ENCODE results near the gene TBCEL.
"Not testable (repeated sequence)": the region's sequence is repeated elsewhere in the genome, so short reads cannot be mapped to it uniquely, and the experiment has no call there.

Gene TBCEL

GRCh38 chr11:121023848-121024751 lies at the start of gene TBCEL:
TBCEL (plus strand) TSS chr11:121024102; CDS start chr11:121045691, 21,589 bp downstream.
- DNase-seq (ENCODE audit: low read depth) = peak; percentile 69

GRCh38 chr11:120974466-120974865 lies 49.4 kb upstream of the TBCEL start:
- no peak for DNase-seq (ENCODE audit: low read depth)

DNA sequence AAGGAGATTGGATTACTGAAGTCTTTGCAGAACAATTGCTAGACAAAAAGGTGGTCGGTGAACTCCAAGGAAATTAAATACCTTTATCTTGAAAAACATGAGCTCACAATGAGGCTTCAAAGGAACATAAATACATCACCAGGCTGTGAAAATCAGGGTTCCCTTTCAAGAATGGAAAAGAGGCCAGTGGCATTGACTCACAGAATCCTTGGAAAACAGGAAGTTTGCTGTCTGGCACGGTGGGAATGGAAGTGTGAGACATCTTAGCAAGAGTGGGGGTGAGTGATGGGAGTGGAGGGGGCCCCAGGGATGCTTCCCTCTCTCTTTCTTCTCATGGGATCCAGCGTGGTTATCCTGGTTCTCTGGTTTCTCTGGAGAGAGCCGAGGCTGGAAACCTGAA lies 48.9 kb upstream of the TBCEL start:
- no peak for DNase-seq (ENCODE audit: low read depth)

DNA sequence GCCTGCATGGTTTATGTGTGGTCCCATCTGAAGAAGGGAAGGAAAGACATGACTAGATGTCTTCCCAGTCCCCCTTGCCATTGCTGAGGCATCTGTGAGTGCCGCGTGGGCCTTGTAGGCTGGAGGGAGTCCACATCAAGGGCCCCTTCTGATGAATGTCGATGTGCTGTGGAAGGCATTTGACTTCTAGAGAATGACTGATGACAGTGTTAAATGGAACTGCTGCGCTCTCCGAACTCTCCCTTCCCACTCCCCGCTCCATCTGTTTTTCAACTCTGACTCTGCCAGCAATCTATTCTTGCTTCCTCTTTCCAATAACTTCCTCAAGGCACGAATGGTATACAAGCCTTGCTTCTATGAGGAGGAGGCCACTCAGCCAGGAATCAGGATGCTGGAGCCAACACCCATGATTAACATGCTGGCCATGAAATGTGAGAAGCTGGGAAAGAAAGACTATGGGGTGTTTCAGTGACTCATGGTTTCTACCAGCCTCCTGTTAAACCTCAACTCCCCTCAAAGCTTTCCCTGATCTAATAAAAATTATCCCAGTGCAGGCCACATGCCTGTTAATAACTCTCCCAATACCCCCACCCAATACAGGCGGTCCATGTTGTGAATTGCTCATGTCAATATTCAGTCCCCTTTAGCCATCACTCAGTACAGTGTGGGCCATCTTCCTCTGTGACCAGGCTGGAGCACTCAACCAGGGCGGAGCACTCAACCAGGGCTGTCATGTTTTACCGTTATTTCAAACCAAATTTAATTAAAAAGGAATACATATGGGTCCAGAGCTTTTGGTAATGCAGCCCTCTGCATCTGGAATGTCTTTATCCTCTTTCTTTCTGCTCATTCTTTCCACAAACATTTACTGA lies 46.4 kb upstream of the TBCEL start:
- peak; percentile 33 for DNase-seq (ENCODE audit: low read depth)

DNA sequence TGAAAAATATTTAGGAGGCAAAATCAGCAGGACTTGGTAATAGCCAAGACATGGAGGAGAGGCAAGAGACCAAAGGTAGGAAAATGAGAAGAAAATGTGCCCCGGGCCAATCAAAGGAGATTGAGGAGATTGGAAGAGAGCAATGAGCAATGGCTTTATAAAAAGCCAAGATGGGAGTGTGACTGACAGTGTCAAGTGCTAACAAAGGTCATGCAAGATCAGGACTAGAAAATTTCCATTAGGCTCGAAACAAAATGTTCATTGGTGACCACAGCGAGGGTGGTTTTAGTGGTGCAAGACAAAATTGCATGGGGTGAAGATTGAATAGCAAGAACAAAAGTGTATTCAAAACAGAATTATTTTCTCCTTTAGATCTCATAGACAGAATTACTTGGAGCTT lies 45.2 kb upstream of the TBCEL start:
- DNase-seq (ENCODE audit: low read depth) = no peak

- DNase-seq (ENCODE audit: low read depth) = no peak
These were observed 38.0 kb upstream of the TBCEL start for GRCh38 chr11:120985718-120986569.

- no peak for DNase-seq (ENCODE audit: low read depth)
These were observed 35.3 kb upstream of the TBCEL start for GRCh38 chr11:120988603-120989002.

GRCh38 chr11:120991830-120992686 lies 31.8 kb upstream of the TBCEL start:
- no peak for DNase-seq (ENCODE audit: low read depth)

- no peak for DNase-seq (ENCODE audit: low read depth)
These were observed 29.6 kb upstream of the TBCEL start for GRCh38 chr11:120994091-120994859.

DNA sequence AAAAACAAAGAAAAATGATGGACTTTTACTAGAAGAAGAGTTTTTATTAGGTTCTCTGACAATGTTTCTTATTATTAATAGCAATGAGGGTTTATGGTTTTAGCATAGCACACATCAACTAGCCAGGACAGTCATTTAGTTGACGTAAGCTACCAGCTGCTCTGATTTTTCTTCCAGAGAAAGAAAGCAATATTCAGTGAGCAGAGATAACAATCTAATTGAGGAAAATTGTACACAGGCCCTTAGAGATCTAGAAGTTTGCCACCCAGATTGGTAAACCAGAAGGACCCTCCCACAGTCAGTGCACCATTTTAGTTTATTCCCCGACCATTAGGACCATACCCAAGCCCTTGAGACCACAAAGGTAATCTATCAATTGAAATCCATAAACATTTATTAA lies 28.7 kb upstream of the TBCEL start:
- DNase-seq (ENCODE audit: low read depth) = no peak

GRCh38 chr11:120996973-120997372 lies 26.9 kb upstream of the TBCEL start:
- DNase-seq (ENCODE audit: low read depth) = no peak

DNA sequence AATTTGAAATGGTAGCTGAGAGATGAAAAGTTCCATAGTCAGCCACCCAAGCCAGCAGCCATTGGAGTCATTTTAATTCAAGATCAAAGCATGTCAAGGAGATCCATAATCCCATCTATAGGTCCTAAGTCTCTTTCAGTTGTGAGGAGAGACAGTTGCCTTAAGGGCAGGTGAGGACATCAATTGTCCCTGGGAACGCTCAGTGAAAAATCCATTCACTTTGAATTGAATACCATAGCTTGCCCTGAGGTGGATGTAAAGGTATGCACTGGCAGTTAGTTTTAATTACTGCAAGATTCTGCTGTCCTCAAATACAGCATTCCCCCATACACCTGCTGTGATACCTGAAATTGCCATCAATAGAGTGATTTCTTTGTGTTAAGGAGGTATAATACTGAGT lies 25.3 kb upstream of the TBCEL start:
- DNase-seq (ENCODE audit: low read depth) = no peak

GRCh38 chr11:121004206-121004840 lies 19.6 kb upstream of the TBCEL start:
- DNase-seq (ENCODE audit: low read depth) = no peak

DNA sequence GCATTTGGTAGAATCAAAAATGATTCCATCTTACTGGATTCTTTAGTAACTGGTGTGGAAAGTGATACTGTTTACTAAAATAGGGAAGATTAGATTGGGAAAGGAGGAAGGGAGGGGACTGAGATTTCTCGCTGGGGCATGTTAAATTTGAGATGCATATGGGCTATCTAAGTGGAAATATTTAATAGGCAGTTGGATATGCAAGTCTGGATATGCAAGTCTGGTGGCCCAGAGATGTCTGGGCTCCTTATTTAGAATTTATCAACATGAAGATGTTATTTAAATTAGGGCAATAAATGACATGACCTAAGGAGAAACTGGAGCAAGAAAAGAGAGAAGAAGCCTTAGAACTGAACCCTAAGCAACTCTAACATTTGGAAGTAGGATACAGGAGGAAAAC lies 17.0 kb upstream of the TBCEL start:
- no peak for DNase-seq (ENCODE audit: low read depth)

DNA sequence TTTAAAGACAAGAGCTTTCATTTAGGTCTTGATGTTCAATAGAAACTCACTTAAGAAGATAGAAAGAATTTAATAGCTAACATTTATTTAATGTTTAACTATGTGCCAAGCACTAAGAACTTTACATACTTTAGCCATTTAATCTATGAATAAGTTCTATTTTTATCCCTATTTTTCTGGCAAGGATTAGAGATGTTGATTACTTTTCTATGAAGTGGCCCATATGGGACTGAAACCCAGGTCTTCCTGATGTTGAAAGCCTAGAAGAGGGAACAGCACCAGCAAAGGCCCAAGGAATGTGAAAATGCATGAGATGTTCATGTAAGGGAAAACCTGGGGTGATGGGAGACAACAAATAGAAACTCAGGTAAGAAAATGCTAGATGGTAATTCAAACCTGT lies 15.4 kb upstream of the TBCEL start:
- no peak for DNase-seq (ENCODE audit: low read depth)

GRCh38 chr11:121012091-121012490 lies 11.8 kb upstream of the TBCEL start:
- no peak for DNase-seq (ENCODE audit: low read depth)

DNA sequence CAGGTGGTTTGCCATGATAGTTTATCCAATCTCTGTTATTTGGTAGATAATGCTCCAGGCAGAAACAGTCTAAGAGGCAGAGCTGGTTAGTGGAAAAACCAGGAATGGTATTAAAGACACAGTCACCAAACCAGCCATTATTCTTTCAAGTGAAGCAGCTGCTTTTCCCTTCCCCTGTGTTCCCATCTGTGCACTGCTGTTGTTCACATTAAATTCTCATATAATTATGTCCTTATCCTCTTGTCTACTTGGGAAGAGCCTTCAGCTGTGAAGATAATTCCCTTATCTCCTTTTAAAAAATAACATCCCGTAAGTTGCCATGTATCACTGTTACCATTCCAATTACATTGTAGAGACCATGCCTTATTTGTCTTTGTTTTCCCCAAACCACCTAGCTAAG lies 5.2 kb upstream of the TBCEL start:
- DNase-seq (ENCODE audit: low read depth) = no peak

- DNase-seq (ENCODE audit: low read depth) = not testable (repeated sequence)
These were observed 2.2 kb upstream of the TBCEL start for GRCh38 chr11:121021718-121022117.

DNA sequence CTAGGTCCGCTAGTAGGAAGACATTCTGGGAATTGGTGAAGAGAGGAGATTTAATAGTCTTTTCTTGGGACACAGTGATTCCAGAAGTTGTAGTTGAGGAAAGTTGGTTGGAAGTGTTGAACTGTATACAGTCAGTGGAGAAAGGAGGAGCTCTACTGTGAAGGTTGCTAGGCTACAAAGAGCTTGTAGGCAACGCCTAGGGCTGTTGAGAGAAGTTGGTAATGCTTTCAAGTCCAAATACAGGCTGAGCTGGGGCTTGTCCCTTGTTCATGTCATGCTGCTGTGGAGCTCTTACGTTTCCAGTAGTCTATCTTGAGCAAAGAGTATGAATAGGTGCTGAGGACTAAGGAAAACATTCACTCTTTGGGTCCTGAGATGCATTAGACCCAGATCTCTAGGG lies 1.1 kb downstream of the TBCEL start:
- peak; percentile 21 for DNase-seq (ENCODE audit: low read depth)

- no peak for DNase-seq (ENCODE audit: low read depth)
These were observed 5.3 kb downstream of the TBCEL start for GRCh38 chr11:121029153-121029552.

All from stromal cell of bone marrow (primary cell).